ENCODE results near the gene METTL22. TPM values are rescaled to one million over a fixed set of nuclear protein-coding genes. Genes with fewer than 3 reads are reported as not detected.

METTL22 gene
- total RNA-seq, 4 donors from 2014 or later, result 20.2 to 70.3 (median 45.4) TPM

- H3K4me1 ChIP-seq, result no peaks in the 10 kb centered on the region
- no peak overlapping the region for H3K4me3 ChIP-seq
- no peaks in the 10 kb centered on the region for H3K27me3 ChIP-seq
- intact Hi-C loops (cut with DNase I; ENCODE audit: low total_unique reads), result no loop called here
- H3K27ac ChIP-seq, result no peak overlapping the region
- no peak for DNase-seq
- no peaks in the 10 kb centered on the region for H3K36me3 ChIP-seq
- no peaks in the 10 kb centered on the region for H3K9me3 ChIP-seq
- TF ChIP-seq POLR2A (IDR thresholded peaks at IDR 0.05), result no peak
- TF ChIP-seq CTCF (IDR thresholded peaks at IDR 0.05), result no peak
Measured at GRCh38 chr16:8607214-8607613, 14.3 kb upstream of the METTL22 start.

- no peak for DNase-seq
- no peak for TF ChIP-seq CTCF (IDR thresholded peaks at IDR 0.05)
- no peak for TF ChIP-seq POLR2A (IDR thresholded peaks at IDR 0.05)
- H3K4me1 ChIP-seq, result no peaks in the 10 kb centered on the region
- no peaks in the 10 kb centered on the region for H3K27me3 ChIP-seq
- H3K27ac ChIP-seq, result no peak overlapping the region
- H3K36me3 ChIP-seq, result no peaks in the 10 kb centered on the region
- H3K9me3 ChIP-seq, result no peaks in the 10 kb centered on the region
- H3K4me3 ChIP-seq, result no peak overlapping the region
- intact Hi-C loops (cut with DNase I; ENCODE audit: low total_unique reads), result no loop called here
Measured at GRCh38 chr16:8611122-8611521, 10.4 kb upstream of the METTL22 start.

GRCh38 chr16:8611886-8612600 lies 9.5 kb upstream of the METTL22 start:
- Histone ChIP-seq H3K27ac (no peak overlapping the region), H3K27me3 (no peaks in the 10 kb centered on the region), H3K4me3 (no peak overlapping the region), H3K9me3 (no peaks in the 10 kb centered on the region), H3K4me1 (no peaks in the 10 kb centered on the region), H3K36me3 (no peaks in the 10 kb centered on the region)
- TF ChIP-seq CTCF (IDR thresholded peaks at IDR 0.05) (no peak), POLR2A (IDR thresholded peaks at IDR 0.05) (no peak)
- intact Hi-C loops (cut with DNase I; ENCODE audit: low total_unique reads), result no loop called here
- DNase-seq, result no peak

GRCh38 chr16:8614435-8615029 lies 7.0 kb upstream of the METTL22 start:
- no peak for DNase-seq
- Histone ChIP-seq H3K27me3 (no peaks in the 10 kb centered on the region), H3K27ac (no peak overlapping the region), H3K9me3 (no peaks in the 10 kb centered on the region), H3K4me1 (no peaks in the 10 kb centered on the region), H3K36me3 (no peaks in the 10 kb centered on the region), H3K4me3 (no peak overlapping the region)
- intact Hi-C loops (cut with DNase I; ENCODE audit: low total_unique reads), result no loop called here
- no peak for TF ChIP-seq POLR2A (IDR thresholded peaks at IDR 0.05)
- TF ChIP-seq CTCF (IDR thresholded peaks at IDR 0.05), result no peak

GRCh38 chr16:8619671-8620370 lies 1.7 kb upstream of the METTL22 start:
- intact Hi-C loops (cut with DNase I; ENCODE audit: low total_unique reads), result no loop called here
- no peak overlapping the region for H3K4me3 ChIP-seq
- no peaks in the 10 kb centered on the region for H3K27me3 ChIP-seq

More at GRCh38 chr16:8619671-8620370, 1.7 kb upstream of the METTL22 start:
- H3K9me3 ChIP-seq, result no peaks in the 10 kb centered on the region
- TF ChIP-seq POLR2A (IDR thresholded peaks at IDR 0.05), result no peak
- TF ChIP-seq CTCF (IDR thresholded peaks at IDR 0.05), result no peak
- no peaks in the 10 kb centered on the region for H3K36me3 ChIP-seq
- no peak for DNase-seq
- H3K27ac ChIP-seq, result no peak overlapping the region
- no peaks in the 10 kb centered on the region for H3K4me1 ChIP-seq
